ENCODE results near the gene CPS1.

CPS1 gene

GRCh38 chr2:210617732-210618330 lies 61.4 kb downstream of the CPS1 start:
- Mint-ChIP-seq H3K4me1 (no peaks in the 10 kb centered on the region), H3K9me3 (no peaks in the 10 kb centered on the region), H3K4me3 (no peak overlapping the region), H3K27ac (no peak overlapping the region), H3K36me3 (peaks cover 3% of the 10 kb centered on the region), H3K27me3 (no peaks in the 10 kb centered on the region)

GRCh38 chr2:210620456-210620855 lies 64.1 kb downstream of the CPS1 start:
- no peaks in the 10 kb centered on the region for H3K9me3 Mint-ChIP-seq
- H3K4me3 Mint-ChIP-seq = no peak overlapping the region
- no peaks in the 10 kb centered on the region for H3K36me3 Mint-ChIP-seq
- H3K27ac Mint-ChIP-seq = no peak overlapping the region
- H3K27me3 Mint-ChIP-seq = no peaks in the 10 kb centered on the region
- H3K4me1 Mint-ChIP-seq = no peaks in the 10 kb centered on the region

DNA sequence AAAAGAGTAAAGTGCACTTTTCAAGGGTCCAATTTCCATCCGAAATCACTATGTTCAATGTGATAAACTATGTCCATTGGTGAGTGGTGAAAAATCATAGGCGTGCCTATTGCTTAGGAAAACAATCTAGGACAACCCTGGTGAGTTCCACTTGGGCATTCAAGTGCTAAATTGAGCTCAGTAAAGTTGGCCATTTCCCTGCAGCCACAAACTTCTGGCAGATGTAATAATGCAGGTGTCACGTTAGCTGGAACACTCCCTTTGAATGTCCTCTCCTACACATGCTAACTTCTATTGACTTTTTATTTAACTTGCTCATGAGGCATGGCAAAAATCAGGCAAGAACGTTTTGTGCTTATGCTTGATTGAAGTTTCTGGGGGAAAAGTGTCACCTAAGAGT lies 67.1 kb downstream of the CPS1 start:
- Mint-ChIP-seq H3K4me1 (no peaks in the 10 kb centered on the region), H3K27ac (no peak overlapping the region), H3K36me3 (no peaks in the 10 kb centered on the region), H3K27me3 (peaks cover 4% of the 10 kb centered on the region), H3K9me3 (no peaks in the 10 kb centered on the region), H3K4me3 (no peak overlapping the region)

GRCh38 chr2:210626849-210627248 lies 70.5 kb downstream of the CPS1 start:
- Mint-ChIP-seq H3K4me1 (no peaks in the 10 kb centered on the region), H3K27ac (no peak overlapping the region), H3K9me3 (no peaks in the 10 kb centered on the region), H3K4me3 (no peak overlapping the region), H3K27me3 (peaks cover 4% of the 10 kb centered on the region), H3K36me3 (no peaks in the 10 kb centered on the region)

DNA sequence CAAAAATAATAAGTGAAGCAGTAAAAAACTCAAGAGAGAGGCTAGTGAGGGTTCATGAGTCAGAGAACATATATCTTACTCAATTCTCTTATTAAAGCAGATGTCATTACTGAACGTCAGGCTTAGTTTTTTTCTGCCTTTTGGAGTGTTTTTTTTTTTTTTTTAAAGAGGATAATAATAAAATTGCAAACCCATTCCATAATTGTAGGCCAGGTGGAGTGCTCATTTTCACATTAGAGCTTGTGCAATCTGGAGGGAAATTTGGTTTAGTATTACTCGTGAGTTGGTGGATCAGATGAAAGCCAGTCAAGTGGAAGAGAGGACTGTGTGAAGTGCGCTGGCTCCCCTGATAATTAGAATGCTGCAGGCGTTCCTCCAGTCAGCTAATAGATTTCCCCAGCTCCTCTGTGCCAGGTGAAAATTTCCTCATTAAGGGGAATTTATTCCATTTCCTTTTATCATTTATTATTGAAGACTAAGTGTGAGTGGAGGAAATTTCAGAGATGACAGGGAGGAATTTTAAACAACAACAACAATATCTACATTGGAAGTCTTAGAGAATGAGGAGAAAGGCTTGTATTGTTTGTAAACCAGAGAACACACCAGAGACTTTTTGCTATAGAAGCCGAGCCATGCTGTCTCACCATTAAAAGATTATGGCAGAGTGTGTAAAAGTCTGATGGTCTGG lies 74.6 kb downstream of the CPS1 start:
- H3K27me3 Mint-ChIP-seq = peaks cover 5% of the 10 kb centered on the region
- H3K4me3 Mint-ChIP-seq = no peak overlapping the region
- no peak overlapping the region for H3K27ac Mint-ChIP-seq
- H3K36me3 Mint-ChIP-seq = no peaks in the 10 kb centered on the region
- no peaks in the 10 kb centered on the region for H3K9me3 Mint-ChIP-seq
- H3K4me1 Mint-ChIP-seq = no peaks in the 10 kb centered on the region

DNA sequence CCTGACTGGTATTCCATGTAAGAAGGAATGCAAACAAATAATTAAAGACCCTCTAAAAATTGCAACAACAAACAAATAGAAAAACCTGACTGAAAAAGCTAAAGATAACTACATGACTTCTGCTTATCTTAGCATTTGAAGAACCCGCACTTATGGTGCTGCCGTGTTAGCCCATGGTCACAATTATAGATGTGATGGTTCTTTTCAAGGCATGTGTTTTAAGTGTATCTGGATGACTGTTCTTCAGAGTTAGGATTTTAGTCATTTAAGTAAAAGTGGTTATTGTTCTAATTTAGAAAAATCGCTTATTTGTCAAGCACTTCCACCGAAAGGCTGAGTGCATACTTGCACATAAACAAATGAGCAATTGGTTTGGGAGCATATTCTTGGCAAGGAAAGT lies 77.3 kb downstream of the CPS1 start:
- Mint-ChIP-seq H3K4me1 (no peaks in the 10 kb centered on the region), H3K27ac (no peak overlapping the region), H3K27me3 (peaks cover 1% of the 10 kb centered on the region), H3K4me3 (no peak overlapping the region), H3K9me3 (no peaks in the 10 kb centered on the region), H3K36me3 (no peaks in the 10 kb centered on the region)

DNA sequence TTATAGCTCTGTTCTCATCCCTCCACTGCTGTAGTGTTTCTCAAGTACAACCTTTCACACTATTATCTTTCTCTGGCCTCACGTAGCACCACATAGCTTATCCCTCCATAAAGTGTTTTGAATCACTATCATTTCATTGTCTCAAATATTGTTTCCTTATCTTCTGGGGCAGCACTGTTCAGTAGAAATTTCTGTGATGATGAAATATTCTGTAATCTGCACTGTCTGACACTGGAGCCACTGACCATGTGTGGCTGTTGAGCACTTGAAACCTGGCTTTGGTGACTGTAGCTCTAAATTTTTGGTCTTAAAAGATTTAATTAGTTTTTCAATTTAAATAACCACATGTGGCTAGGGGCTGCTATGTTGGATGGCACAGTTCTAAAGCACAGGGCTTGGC lies 78.9 kb downstream of the CPS1 start:
- Mint-ChIP-seq H3K27me3 (peaks cover 1% of the 10 kb centered on the region), H3K9me3 (peaks cover 2% of the 10 kb centered on the region), H3K27ac (no peak overlapping the region), H3K4me1 (no peaks in the 10 kb centered on the region), H3K4me3 (no peak overlapping the region), H3K36me3 (no peaks in the 10 kb centered on the region)

DNA sequence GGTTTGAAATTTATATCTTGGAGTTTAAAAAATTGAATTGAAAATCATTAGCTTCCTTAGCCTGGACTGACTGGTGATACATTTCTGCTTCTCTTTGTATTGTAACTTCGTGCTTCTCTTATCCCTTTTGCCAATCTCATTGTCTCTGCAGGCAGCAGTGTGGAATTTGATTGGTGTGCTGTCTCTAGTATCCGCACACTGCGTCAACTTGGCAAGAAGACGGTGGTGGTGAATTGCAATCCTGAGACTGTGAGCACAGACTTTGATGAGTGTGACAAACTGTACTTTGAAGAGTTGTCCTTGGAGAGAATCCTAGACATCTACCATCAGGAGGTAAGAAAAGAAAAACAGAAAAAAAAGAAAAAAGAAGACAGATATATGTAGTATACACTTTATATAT lies 85.9 kb downstream of the CPS1 start:
- Mint-ChIP-seq H3K4me1 (no peaks in the 10 kb centered on the region), H3K27me3 (no peaks in the 10 kb centered on the region), H3K27ac (no peak overlapping the region)

GRCh38 chr2:210647151-210647550 lies 90.8 kb downstream of the CPS1 start:
- H3K27ac Mint-ChIP-seq = no peak overlapping the region
- no peak overlapping the region for H3K4me3 Mint-ChIP-seq
- H3K9me3 Mint-ChIP-seq = no peaks in the 10 kb centered on the region
- H3K36me3 Mint-ChIP-seq = no peaks in the 10 kb centered on the region
- H3K4me1 Mint-ChIP-seq = no peaks in the 10 kb centered on the region
- H3K27me3 Mint-ChIP-seq = no peaks in the 10 kb centered on the region

More for the DNA sequence above, 85.9 kb downstream of the CPS1 start:
- Mint-ChIP-seq H3K4me3 (no peak overlapping the region), H3K9me3 (peaks cover 4% of the 10 kb centered on the region), H3K36me3 (no peaks in the 10 kb centered on the region)

DNA sequence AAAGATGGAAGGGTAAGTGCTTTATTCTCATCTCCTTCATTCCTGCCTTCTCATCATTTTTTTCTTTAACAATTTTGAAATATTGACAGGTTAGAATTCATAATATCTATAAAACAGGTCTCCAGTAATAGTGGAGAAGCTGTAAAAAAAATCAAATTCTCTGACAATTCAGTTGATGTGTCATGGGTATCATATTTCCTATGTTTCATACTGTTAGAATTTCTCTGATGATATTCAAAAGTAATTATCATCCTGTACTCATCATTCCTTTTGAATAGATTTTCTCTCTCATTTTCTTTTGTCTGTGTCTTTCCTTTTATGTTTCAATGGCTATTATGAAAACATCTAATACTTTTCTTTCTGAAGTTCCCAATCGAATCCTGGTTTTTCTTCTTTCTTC lies 97.7 kb downstream of the CPS1 start:
- no peaks in the 10 kb centered on the region for H3K9me3 Mint-ChIP-seq
- no peak overlapping the region for H3K27ac Mint-ChIP-seq
- no peaks in the 10 kb centered on the region for H3K4me1 Mint-ChIP-seq
- no peaks in the 10 kb centered on the region for H3K36me3 Mint-ChIP-seq
- H3K4me3 Mint-ChIP-seq = no peak overlapping the region
- H3K27me3 Mint-ChIP-seq = no peaks in the 10 kb centered on the region

DNA sequence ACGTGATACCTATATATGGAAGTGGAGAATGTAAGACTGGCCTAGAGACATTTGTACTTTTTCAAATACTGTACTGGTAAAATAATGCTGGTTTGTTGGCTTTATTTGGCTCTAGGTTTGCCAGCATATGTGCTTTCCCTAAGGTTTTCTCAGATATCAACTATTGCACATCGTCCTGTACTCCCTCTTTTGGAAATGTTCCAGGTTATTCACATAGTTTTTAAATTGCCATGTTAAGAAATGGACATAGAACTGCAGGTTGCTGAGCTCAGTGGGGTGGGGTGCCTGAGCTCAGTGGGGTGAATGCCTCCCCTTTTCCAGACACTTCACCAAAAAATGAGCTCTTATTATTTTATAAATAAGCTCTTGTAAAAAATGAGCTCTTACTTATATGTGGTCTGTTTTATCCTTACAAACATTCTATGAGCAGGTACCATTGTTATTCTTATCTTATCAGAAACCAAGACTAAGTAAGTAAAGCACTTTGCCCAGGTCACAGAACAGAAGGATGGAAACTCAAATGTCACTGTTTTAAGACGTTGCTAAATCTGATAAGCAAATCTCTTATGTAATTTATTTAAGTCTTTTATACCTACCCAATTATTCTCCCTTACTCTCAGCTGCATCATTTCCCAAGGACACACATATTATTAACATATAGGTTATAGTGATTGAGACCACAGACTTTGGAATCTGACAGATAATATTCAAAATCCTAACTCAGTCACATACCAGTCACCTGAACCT lies 99.0 kb downstream of the CPS1 start:
- Mint-ChIP-seq H3K36me3 (no peaks in the 10 kb centered on the region), H3K9me3 (no peaks in the 10 kb centered on the region), H3K27me3 (no peaks in the 10 kb centered on the region), H3K4me1 (no peaks in the 10 kb centered on the region), H3K27ac (no peak overlapping the region), H3K4me3 (no peak overlapping the region)

GRCh38 chr2:210657874-210658273 lies 101.5 kb downstream of the CPS1 start:
- H3K36me3 Mint-ChIP-seq = no peaks in the 10 kb centered on the region
- no peak overlapping the region for H3K27ac Mint-ChIP-seq
- no peaks in the 10 kb centered on the region for H3K27me3 Mint-ChIP-seq
- H3K4me1 Mint-ChIP-seq = no peaks in the 10 kb centered on the region
- no peaks in the 10 kb centered on the region for H3K9me3 Mint-ChIP-seq
- H3K4me3 Mint-ChIP-seq = no peak overlapping the region

DNA sequence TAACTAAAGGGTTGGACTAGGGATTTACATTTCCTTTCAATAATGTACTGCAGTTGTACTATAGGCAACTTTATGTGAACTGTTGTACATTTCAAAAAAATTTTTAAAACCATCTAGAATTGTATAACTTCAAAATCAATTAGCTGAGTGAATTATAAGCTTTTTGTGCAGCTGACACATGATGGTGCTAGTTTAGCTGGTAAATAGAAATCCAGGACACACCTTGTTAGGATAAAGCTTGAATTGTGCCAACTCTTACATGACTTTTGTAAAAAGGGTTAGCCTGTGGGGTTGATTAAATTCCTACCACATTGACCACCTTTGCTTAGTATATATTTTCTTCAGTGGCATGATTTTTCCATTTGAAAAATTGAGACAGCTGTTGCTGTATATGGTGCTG lies 104.4 kb downstream of the CPS1 start:
- no peak overlapping the region for H3K27ac Mint-ChIP-seq
- H3K36me3 Mint-ChIP-seq = no peaks in the 10 kb centered on the region
- no peaks in the 10 kb centered on the region for H3K9me3 Mint-ChIP-seq
- H3K4me3 Mint-ChIP-seq = no peak overlapping the region
- H3K27me3 Mint-ChIP-seq = no peaks in the 10 kb centered on the region
- H3K4me1 Mint-ChIP-seq = no peaks in the 10 kb centered on the region

GRCh38 chr2:210662560-210662959 lies 106.2 kb downstream of the CPS1 start:
- Mint-ChIP-seq H3K4me3 (no peak overlapping the region), H3K9me3 (no peaks in the 10 kb centered on the region), H3K36me3 (no peaks in the 10 kb centered on the region), H3K27ac (no peak overlapping the region), H3K4me1 (no peaks in the 10 kb centered on the region), H3K27me3 (no peaks in the 10 kb centered on the region)

GRCh38 chr2:210663631-210664089 lies 107.3 kb downstream of the CPS1 start:
- Mint-ChIP-seq H3K9me3 (no peaks in the 10 kb centered on the region), H3K36me3 (no peaks in the 10 kb centered on the region), H3K4me3 (no peak overlapping the region), H3K27ac (no peak overlapping the region), H3K4me1 (no peaks in the 10 kb centered on the region), H3K27me3 (no peaks in the 10 kb centered on the region)

- Mint-ChIP-seq H3K36me3 (no peaks in the 10 kb centered on the region), H3K9me3 (no peaks in the 10 kb centered on the region), H3K27me3 (no peaks in the 10 kb centered on the region), H3K4me1 (no peaks in the 10 kb centered on the region), H3K27ac (no peak overlapping the region), H3K4me3 (no peak overlapping the region)
Measured at GRCh38 chr2:210667711-210668110, 111.3 kb downstream of the CPS1 start.

Data from activated naive CD4-positive, alpha-beta T cell treated with anti-CD3 and anti-CD28 coated beads, Interleukin-2, amount 50 U/mL, for 24 hours (primary cell).